ENCODE results near the gene FASN. TPM values are rescaled to one million over a fixed set of nuclear protein-coding genes. Genes with fewer than 3 reads are reported as not detected.

The FASN gene
- total RNA-seq, 2 experiments from 2014 or later, result 239 to 259 TPM

- Mint-ChIP-seq H3K4me3 (peak overlapping the region; percentile 82), H3K4me1 (peaks cover 21% of the 10 kb centered on the region), H3K27ac (peak overlapping the region; percentile 73), H3K27me3 (no peaks in the 10 kb centered on the region), H3K36me3 (ENCODE audit: low read depth) (peaks cover 10% of the 10 kb centered on the region), H3K9me3 (ENCODE audit: low read depth) (no peaks in the 10 kb centered on the region)
- intact Hi-C loops (cut with DNase I, micrococcal nuclease), result loop anchor here in 1 of 2 experiments (1.0 kb wide), 4 partner anchors 14 to 47 kb away; partner anchors contain the start of genes DCXR, DUS1L, FASN and LRRC45
- no peak for ATAC-seq
- CTCF ChIA-PET, result interaction anchor here (0.6 kb wide), 1 partner anchor 31 kb away, joined by 3 read pairs; no protein-coding TSS in a partner anchor
- DNase-seq, result peak; percentile 16
- POLR2A ChIA-PET, result no interaction called here
These were observed 47.0 kb downstream of the FASN start for GRCh38 chr17:82050761-82051641.

- peak overlapping the region; percentile 82 for H3K4me3 Mint-ChIP-seq
- peaks cover 9% of the 10 kb centered on the region for H3K36me3 Mint-ChIP-seq (ENCODE audit: low read depth)
- CTCF ChIA-PET, result interaction anchor here (0.9 kb wide), 1 partner anchor 20 kb away, joined by 3 read pairs; no protein-coding TSS in a partner anchor
- POLR2A ChIA-PET, result no interaction called here
- ATAC-seq (no peak), DNase-seq (peak; percentile 10)
- H3K27ac Mint-ChIP-seq, result peak overlapping the region; percentile 73
- peaks cover 21% of the 10 kb centered on the region for H3K4me1 Mint-ChIP-seq
- H3K9me3 Mint-ChIP-seq (ENCODE audit: low read depth), result no peaks in the 10 kb centered on the region
- no peaks in the 10 kb centered on the region for H3K27me3 Mint-ChIP-seq
- intact Hi-C loops (cut with DNase I, micrococcal nuclease), result no loop called here
These were observed 47.8 kb downstream of the FASN start for GRCh38 chr17:82050152-82050760.

GRCh38 chr17:82049521-82049971, 48.5 kb downstream of the FASN start:
- Mint-ChIP-seq H3K27ac (no peak overlapping the region), H3K9me3 (ENCODE audit: low read depth) (no peaks in the 10 kb centered on the region), H3K27me3 (no peaks in the 10 kb centered on the region), H3K4me3 (no peak overlapping the region), H3K36me3 (ENCODE audit: low read depth) (peaks cover 9% of the 10 kb centered on the region), H3K4me1 (peaks cover 21% of the 10 kb centered on the region)
- ChIA-PET POLR2A (no interaction called here), CTCF (interaction anchor here (0.9 kb wide), 1 partner anchor 20 kb away, joined by 3 read pairs; no protein-coding TSS in a partner anchor)
- intact Hi-C loops (cut with DNase I, micrococcal nuclease), result no loop called here
- no peak for ATAC-seq
- DNase-seq, result peak; percentile 5

- Mint-ChIP-seq H3K27ac (no peak overlapping the region), H3K4me3 (no peak overlapping the region), H3K9me3 (ENCODE audit: low read depth) (no peaks in the 10 kb centered on the region), H3K4me1 (peaks cover 21% of the 10 kb centered on the region), H3K36me3 (ENCODE audit: low read depth) (peaks cover 9% of the 10 kb centered on the region), H3K27me3 (no peaks in the 10 kb centered on the region)
- ChIA-PET CTCF (interaction anchor here (0.5 to 0.9 kb wide), 2 partner anchors 11 to 19 kb away, joined by 3 read pairs; partner anchors contain the start of gene DCXR), POLR2A (no interaction called here)
- DNase-seq, result no peak
- no peak for ATAC-seq
- intact Hi-C loops (cut with DNase I, micrococcal nuclease), result no loop called here
These were observed 48.9 kb downstream of the FASN start for GRCh38 chr17:82049106-82049505.

GRCh38 chr17:82048571-82048971, 49.5 kb downstream of the FASN start:
- no peak for ATAC-seq
- no peak overlapping the region for H3K4me3 Mint-ChIP-seq
- CTCF ChIA-PET, result interaction anchor here (0.5 kb wide), 1 partner anchor 11 kb away, joined by 3 read pairs; the partner anchor contains the start of gene DCXR

GRCh38 chr17:82047914-82048570, 50.0 kb downstream of the FASN start:
- Mint-ChIP-seq H3K4me1 (peaks cover 13% of the 10 kb centered on the region), H3K4me3 (no peak overlapping the region), H3K27me3 (no peaks in the 10 kb centered on the region), H3K36me3 (ENCODE audit: low read depth) (peaks cover 6% of the 10 kb centered on the region), H3K9me3 (ENCODE audit: low read depth) (no peaks in the 10 kb centered on the region), H3K27ac (no peak overlapping the region)
- intact Hi-C loops (cut with DNase I, micrococcal nuclease), result no loop called here
- DNase-seq (no peak), ATAC-seq (no peak)
- POLR2A ChIA-PET, result no interaction called here
- CTCF ChIA-PET, result no interaction called here

More at GRCh38 chr17:82048571-82048971, 49.5 kb downstream of the FASN start:
- no peak for DNase-seq
- no peaks in the 10 kb centered on the region for H3K9me3 Mint-ChIP-seq (ENCODE audit: low read depth)
- intact Hi-C loops (cut with DNase I, micrococcal nuclease), result no loop called here
- POLR2A ChIA-PET, result no interaction called here
- no peaks in the 10 kb centered on the region for H3K27me3 Mint-ChIP-seq
- peaks cover 9% of the 10 kb centered on the region for H3K36me3 Mint-ChIP-seq (ENCODE audit: low read depth)
- H3K4me1 Mint-ChIP-seq, result peaks cover 18% of the 10 kb centered on the region
- no peak overlapping the region for H3K27ac Mint-ChIP-seq

- H3K27me3 Mint-ChIP-seq, result no peaks in the 10 kb centered on the region
- ATAC-seq (no peak), DNase-seq (no peak)
- no peak overlapping the region for H3K4me3 Mint-ChIP-seq
- no peaks in the 10 kb centered on the region for H3K9me3 Mint-ChIP-seq (ENCODE audit: low read depth)
- ChIA-PET POLR2A (no interaction called here), CTCF (no interaction called here)
- H3K27ac Mint-ChIP-seq, result no peak overlapping the region
- peaks cover 8% of the 10 kb centered on the region for H3K4me1 Mint-ChIP-seq
- intact Hi-C loops (cut with DNase I, micrococcal nuclease), result no loop called here
- H3K36me3 Mint-ChIP-seq (ENCODE audit: low read depth), result peaks cover 6% of the 10 kb centered on the region
These were observed 50.7 kb downstream of the FASN start for GRCh38 chr17:82047379-82047778.

GRCh38 chr17:82046903-82047302, 51.1 kb downstream of the FASN start:
- H3K9me3 Mint-ChIP-seq (ENCODE audit: low read depth), result no peaks in the 10 kb centered on the region
- H3K4me1 Mint-ChIP-seq, result peaks cover 8% of the 10 kb centered on the region
- no peak for DNase-seq
- no peak overlapping the region for H3K27ac Mint-ChIP-seq
- peaks cover 6% of the 10 kb centered on the region for H3K36me3 Mint-ChIP-seq (ENCODE audit: low read depth)
- intact Hi-C loops (cut with DNase I, micrococcal nuclease), result no loop called here
- POLR2A ChIA-PET, result no interaction called here
- H3K4me3 Mint-ChIP-seq, result no peak overlapping the region
- CTCF ChIA-PET, result no interaction called here
- ATAC-seq, result no peak
- no peaks in the 10 kb centered on the region for H3K27me3 Mint-ChIP-seq

- H3K4me1 Mint-ChIP-seq, result peaks cover 8% of the 10 kb centered on the region
- DNase-seq (no peak), ATAC-seq (no peak)
- intact Hi-C loops (cut with DNase I, micrococcal nuclease), result no loop called here
- peaks cover 6% of the 10 kb centered on the region for H3K36me3 Mint-ChIP-seq (ENCODE audit: low read depth)
- no peaks in the 10 kb centered on the region for H3K27me3 Mint-ChIP-seq
- POLR2A ChIA-PET, result no interaction called here
- no peaks in the 10 kb centered on the region for H3K9me3 Mint-ChIP-seq (ENCODE audit: low read depth)
- no peak overlapping the region for H3K27ac Mint-ChIP-seq
- CTCF ChIA-PET, result no interaction called here
- H3K4me3 Mint-ChIP-seq, result no peak overlapping the region
These were observed 52.0 kb downstream of the FASN start for GRCh38 chr17:82045936-82046484.

GRCh38 chr17:82043507-82043906, 54.5 kb downstream of the FASN start:
- POLR2A ChIA-PET, result no interaction called here
- no peaks in the 10 kb centered on the region for H3K27me3 Mint-ChIP-seq
- H3K36me3 Mint-ChIP-seq (ENCODE audit: low read depth), result peaks cover 6% of the 10 kb centered on the region
- H3K4me1 Mint-ChIP-seq, result peaks cover 8% of the 10 kb centered on the region
- DNase-seq, result no peak
- intact Hi-C loops (cut with DNase I, micrococcal nuclease), result no loop called here
- CTCF ChIA-PET, result no interaction called here
- H3K4me3 Mint-ChIP-seq, result no peak overlapping the region
- no peak overlapping the region for H3K27ac Mint-ChIP-seq
- ATAC-seq, result no peak
- no peaks in the 10 kb centered on the region for H3K9me3 Mint-ChIP-seq (ENCODE audit: low read depth)

GRCh38 chr17:82042649-82043048, 55.4 kb downstream of the FASN start:
- H3K4me3 Mint-ChIP-seq, result no peak overlapping the region
- ATAC-seq, result no peak
- no peak overlapping the region for H3K27ac Mint-ChIP-seq
- no peak for DNase-seq
- CTCF ChIA-PET, result no interaction called here
- intact Hi-C loops (cut with DNase I, micrococcal nuclease), result no loop called here
- no peaks in the 10 kb centered on the region for H3K27me3 Mint-ChIP-seq
- peaks cover 4% of the 10 kb centered on the region for H3K36me3 Mint-ChIP-seq (ENCODE audit: low read depth)
- peaks cover 12% of the 10 kb centered on the region for H3K4me1 Mint-ChIP-seq
- no peaks in the 10 kb centered on the region for H3K9me3 Mint-ChIP-seq (ENCODE audit: low read depth)
- POLR2A ChIA-PET, result interaction anchor here (0.5 kb wide), 1 partner anchor 78 kb away, joined by 5 read pairs; no protein-coding TSS in a partner anchor

Measured in activated CD4-positive, alpha-beta T cell treated with anti-CD3 and anti-CD28 coated beads for 36 hours (primary cell).